PC-3 (cell line): ENCODE measurements around the gene RABGAP1L. TPM values are rescaled to one million over a fixed set of nuclear protein-coding genes. Genes with fewer than 3 reads are reported as not detected.

ENCODE experiments used
- ATAC-seq: fragments of 200-7000 bp; cut with Tn5 transposase; 2 replicates; pipeline ENCODE4 v1.9.1; 2020; ENCODE audit warnings: mild to moderate bottlenecking, moderate library complexity
- BruUV-seq: library from RNA; stranded (reverse); fragments of 400-500 nt; replicated peaks from 2 replicates; lab custom pipeline; 2021; lab: Mats Ljungman, UMichigan
- CTCF ChIA-PET: fragments of 300-600 bp; sonication (Branson Sonifier 250); formaldehyde crosslinking; loops from one replicate; lab custom pipeline; 2022; ENCODE audit warnings: antibody characterized with exemption; lab: Charles Lee
- POLR2A ChIA-PET: fragments of 300-600 bp; sonication (Branson Sonifier 250); formaldehyde crosslinking; loops from one replicate; lab custom pipeline; 2022; ENCODE audit warnings: antibody characterized with exemption; ENCODE audit not compliant: unreplicated experiment; lab: Charles Lee
- DNase-seq: peaks from one replicate; pipeline ENCODE4 v3.0.0-alpha.2; 2015
- H2AFZ ChIP-seq: fragments of 300-600 bp; sonication (generic); 2 replicates; pipeline ENCODE4 v1.6.0; 2016; ENCODE audit warnings: antibody characterized with exemption, low read length
- H3F3A ChIP-seq: fragments of 300-600 bp; sonication (generic); one replicate; pipeline ENCODE4 v1.6.0; 2017; ENCODE audit warnings: antibody characterized with exemption, low read length, control low read depth, mild to moderate bottlenecking; ENCODE audit not compliant: unreplicated experiment
- H3K27ac ChIP-seq: fragments of 300-600 bp; sonication (generic); 2 replicates; pipeline ENCODE4 v1.5.1; 2016; ENCODE audit warnings: mild to moderate bottlenecking, low read length
- H3K27me3 ChIP-seq: fragments of 300-600 bp; sonication (generic); 2 replicates; pipeline ENCODE4 v1.6.1; 2016; ENCODE audit warnings: low read length, mixed read lengths
- H3K36me3 ChIP-seq: fragments of 300-600 bp; sonication (generic); 2 replicates; pipeline ENCODE4 v1.6.1; 2016; ENCODE audit warnings: low read depth, mixed run types, low read length, mixed read lengths
- H3K4me1 ChIP-seq: fragments of 300-600 bp; sonication (generic); 2 replicates; pipeline ENCODE4 v1.5.1; 2016; ENCODE audit warnings: low read length; ENCODE audit not compliant: insufficient read depth
- H3K4me2 ChIP-seq: fragments of 300-600 bp; sonication (generic); 2 replicates; pipeline ENCODE4 v1.6.0; 2016; ENCODE audit warnings: low read length
- H3K4me3 ChIP-seq: fragments of 300-600 bp; sonication (generic); 2 replicates; pipeline ENCODE4 v1.5.1; 2016; ENCODE audit warnings: mild to moderate bottlenecking, low read length, mixed read lengths
- H3K79me2 ChIP-seq: fragments of 300-600 bp; sonication (generic); 2 replicates; pipeline ENCODE4 v1.6.1; 2017; ENCODE audit warnings: low read length, mixed read lengths
- H3K9ac ChIP-seq: fragments of 300-600 bp; sonication (generic); 2 replicates; pipeline ENCODE4 v1.6.0; 2016; ENCODE audit warnings: mild to moderate bottlenecking, low read length
- H3K9me2 ChIP-seq: fragments of 300-600 bp; sonication (generic); replicated peaks from 2 replicates; pipeline ENCODE4 v1.6.1; 2016; ENCODE audit warnings: mixed run types, low read length, mixed read lengths
- H3K9me3 ChIP-seq: fragments of 300-600 bp; sonication (generic); 2 replicates; pipeline ENCODE4 v1.6.1; 2016; ENCODE audit warnings: low read length, mixed read lengths
- H4K20me1 ChIP-seq: fragments of 300-600 bp; sonication (generic); 2 replicates; pipeline ENCODE4 v1.6.1; 2016; ENCODE audit warnings: low read length, mixed read lengths
- EZH2 ChIP-seq: fragments of 300-600 bp; sonication (generic); IDR thresholded peaks from one replicate; pipeline ENCODE4 v1.6.1; 2017; ENCODE audit warnings: antibody characterized with exemption, mild to moderate bottlenecking, low read length; ENCODE audit not compliant: unreplicated experiment
- EZH2phosphoT487 ChIP-seq: fragments of 300-600 bp; sonication (generic); IDR thresholded peaks from 2 replicates; pipeline ENCODE4 v1.6.1; 2018; ENCODE audit warnings: mild to moderate bottlenecking, antibody characterized with exemption, low read length, borderline replicate concordance
- intact Hi-C: fragments of 100-400 bp; cut with micrococcal nuclease; formaldehyde crosslinking; loops from 2 replicates; pipeline ENCODE4 v1.9.0; 2023
- total RNA-seq: library from RNA; depleted of rRNA; stranded (reverse); fragments of >200 nt; gene quantifications from 2 replicates; pipeline ENCODE4 v1.2.3, GENCODE V29; 2014
- TF ChIP-seq, protein P1 (sequence below): fragments of 300-600 bp; sonication (generic); conservative IDR thresholded peaks from 2 replicates; pipeline ENCODE4 v1.5.1; 2017; ENCODE audit warnings: antibody characterized with exemption, low read depth, mild to moderate bottlenecking, low read length

RABGAP1L gene
- total RNA-seq, 1 experiment from 2014 or later: 24.4 TPM

DNA sequence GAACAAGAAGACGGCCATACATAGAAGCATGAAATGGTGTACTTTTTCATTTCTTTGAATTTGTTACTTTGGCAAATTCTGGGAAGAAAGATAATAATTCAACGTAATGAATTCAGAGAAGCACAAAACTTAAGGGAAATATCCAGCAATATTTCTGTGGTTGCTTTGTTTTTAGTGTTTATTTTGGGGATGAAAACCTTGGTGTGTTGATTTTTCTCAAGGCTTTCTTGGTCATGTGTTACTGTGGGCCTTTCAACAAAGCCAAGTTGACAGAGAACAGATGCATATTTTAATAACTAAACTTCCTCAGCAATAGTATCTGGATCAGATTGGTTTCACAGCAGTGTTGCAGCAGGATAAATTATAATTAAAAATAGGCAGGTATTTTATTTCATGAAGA lies 561.9 kb downstream of the RABGAP1L start:
- DNase-seq (no peak), ATAC-seq (no peak)
- intact Hi-C loops: no loop called here
- Histone ChIP-seq H3K4me3 (no peak overlapping the region), H3K9me2 (no peaks in the 10 kb centered on the region), H3K79me2 (no peaks in the 10 kb centered on the region), H3K9ac (no peak overlapping the region), H3K27ac (no peak overlapping the region), H3K4me2 (no peak overlapping the region), H4K20me1 (no peaks in the 10 kb centered on the region), H3F3A (no peaks in the 10 kb centered on the region), H3K9me3 (no peaks in the 10 kb centered on the region), H3K4me1 (no peaks in the 10 kb centered on the region), H3K27me3 (no peaks in the 10 kb centered on the region), H2AFZ (no peak overlapping the region), H3K36me3 (no peaks in the 10 kb centered on the region)
- no peak for TF ChIP-seq EZH2phosphoT487
- no peak for TF ChIP-seq EZH2
- TF ChIP-seq, protein P1, sequence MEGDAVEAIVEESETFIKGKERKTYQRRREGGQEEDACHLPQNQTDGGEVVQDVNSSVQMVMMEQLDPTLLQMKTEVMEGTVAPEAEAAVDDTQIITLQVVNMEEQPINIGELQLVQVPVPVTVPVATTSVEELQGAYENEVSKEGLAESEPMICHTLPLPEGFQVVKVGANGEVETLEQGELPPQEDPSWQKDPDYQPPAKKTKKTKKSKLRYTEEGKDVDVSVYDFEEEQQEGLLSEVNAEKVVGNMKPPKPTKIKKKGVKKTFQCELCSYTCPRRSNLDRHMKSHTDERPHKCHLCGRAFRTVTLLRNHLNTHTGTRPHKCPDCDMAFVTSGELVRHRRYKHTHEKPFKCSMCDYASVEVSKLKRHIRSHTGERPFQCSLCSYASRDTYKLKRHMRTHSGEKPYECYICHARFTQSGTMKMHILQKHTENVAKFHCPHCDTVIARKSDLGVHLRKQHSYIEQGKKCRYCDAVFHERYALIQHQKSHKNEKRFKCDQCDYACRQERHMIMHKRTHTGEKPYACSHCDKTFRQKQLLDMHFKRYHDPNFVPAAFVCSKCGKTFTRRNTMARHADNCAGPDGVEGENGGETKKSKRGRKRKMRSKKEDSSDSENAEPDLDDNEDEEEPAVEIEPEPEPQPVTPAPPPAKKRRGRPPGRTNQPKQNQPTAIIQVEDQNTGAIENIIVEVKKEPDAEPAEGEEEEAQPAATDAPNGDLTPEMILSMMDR: no peak
- POLR2A ChIA-PET: no interaction called here
- BruUV-seq: no TSS peak
- CTCF ChIA-PET: no interaction called here

DNA sequence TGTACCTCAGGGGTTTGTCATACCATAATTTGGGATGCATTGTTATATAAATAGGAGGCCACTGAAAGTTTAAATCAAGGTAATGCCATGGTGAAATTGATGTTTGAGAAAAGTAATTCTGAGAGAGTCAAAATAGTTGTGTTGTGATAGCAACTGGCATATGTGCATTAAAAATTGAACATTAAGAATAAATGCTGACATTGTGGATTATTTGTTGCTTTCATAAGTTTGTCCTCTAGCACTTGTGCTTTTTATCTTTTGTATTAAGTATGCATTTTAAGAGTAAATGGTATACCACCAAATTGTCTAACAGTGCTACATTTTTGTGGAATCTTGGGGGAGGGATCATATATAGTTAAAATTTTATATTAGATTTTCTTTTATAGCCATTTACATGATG lies 564.5 kb downstream of the RABGAP1L start:
- intact Hi-C loops: no loop called here
- POLR2A ChIA-PET: no interaction called here
- DNase-seq (no peak), ATAC-seq (no peak)
- H2AFZ ChIP-seq: no peak overlapping the region
- H3F3A ChIP-seq: no peaks in the 10 kb centered on the region
- no peaks in the 10 kb centered on the region for H3K79me2 ChIP-seq
- H3K4me2 ChIP-seq: no peak overlapping the region
- no peaks in the 10 kb centered on the region for H3K27me3 ChIP-seq
- H3K9me2 ChIP-seq: no peaks in the 10 kb centered on the region
- H3K36me3 ChIP-seq: no peaks in the 10 kb centered on the region
- no peaks in the 10 kb centered on the region for H4K20me1 ChIP-seq
- no peak overlapping the region for H3K4me3 ChIP-seq
- no peaks in the 10 kb centered on the region for H3K4me1 ChIP-seq
- no TSS peak for BruUV-seq
- H3K9me3 ChIP-seq: no peaks in the 10 kb centered on the region
- no peak overlapping the region for H3K27ac ChIP-seq
- TF ChIP-seq EZH2: no peak
- TF ChIP-seq, protein P1: no peak
- no peak for TF ChIP-seq EZH2phosphoT487
- CTCF ChIA-PET: no interaction called here
- H3K9ac ChIP-seq: no peak overlapping the region

DNA sequence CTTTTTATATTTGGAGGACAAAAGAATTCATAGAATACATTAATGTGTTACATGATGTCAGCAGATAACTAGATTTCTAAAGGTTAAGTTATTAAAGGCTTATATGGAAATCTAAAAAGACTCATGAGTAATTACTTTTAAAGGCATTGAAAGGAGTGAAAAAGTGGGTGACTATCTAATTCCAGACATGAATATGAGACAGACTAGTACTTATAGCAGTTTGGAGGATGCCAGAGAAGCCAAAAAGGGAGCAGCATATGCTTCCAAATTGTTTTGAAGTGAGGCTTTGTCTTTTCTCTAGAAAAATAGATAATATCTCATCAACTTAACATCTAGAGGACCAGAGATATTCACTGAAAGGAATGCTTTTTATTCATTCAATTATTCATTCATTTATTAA lies 564.9 kb downstream of the RABGAP1L start:
- no TSS peak for BruUV-seq
- no peak for TF ChIP-seq EZH2phosphoT487
- H3K9ac ChIP-seq: no peak overlapping the region
- no peaks in the 10 kb centered on the region for H3K9me3 ChIP-seq
- H3K27ac ChIP-seq: no peak overlapping the region
- H3F3A ChIP-seq: no peaks in the 10 kb centered on the region
- no peak overlapping the region for H3K4me3 ChIP-seq
- ChIA-PET POLR2A (no interaction called here), CTCF (no interaction called here)
- H2AFZ ChIP-seq: no peak overlapping the region
- H3K4me1 ChIP-seq: no peaks in the 10 kb centered on the region
- H3K79me2 ChIP-seq: no peaks in the 10 kb centered on the region
- ATAC-seq (no peak), DNase-seq (no peak)
- no peak overlapping the region for H3K4me2 ChIP-seq
- no peaks in the 10 kb centered on the region for H3K27me3 ChIP-seq
- H3K9me2 ChIP-seq: no peaks in the 10 kb centered on the region
- H3K36me3 ChIP-seq: no peaks in the 10 kb centered on the region
- no peaks in the 10 kb centered on the region for H4K20me1 ChIP-seq
- intact Hi-C loops: no loop called here
